HCT116 (cell line): Measurements from ENCODE around the gene RFX3. TPM values are rescaled to one million over a fixed set of nuclear protein-coding genes. Genes with fewer than 3 reads are reported as not detected.

Experiments used
- ATAC-seq: fragments of 200-7000 bp; cut with Tn5 transposase; 2 replicates; pipeline ENCODE4 v1.9.1; 2020; ENCODE audit warnings: mild to moderate bottlenecking, moderate library complexity
- BruUV-seq: library from RNA; stranded (reverse); fragments of 400-500 nt; replicated peaks from 2 replicates; lab custom pipeline; 2021; lab: Mats Ljungman, UMichigan
- CTCF ChIA-PET: fragments of 300-600 bp; sonication (Branson Sonifier 250); formaldehyde crosslinking; loops from one replicate; lab custom pipeline; 2021; ENCODE audit warnings: antibody characterized with exemption; lab: Charles Lee
- POLR2A ChIA-PET: fragments of 300-600, 350-600 bp; sonication (Branson Sonifier 250); formaldehyde crosslinking; loops from one replicate; lab custom pipeline; 2021; ENCODE audit warnings: antibody characterized with exemption; lab: Charles Lee
- RAD21 ChIA-PET, 2 experiments: fragments of 300-600 bp; sonication (Branson Sonifier 250); formaldehyde crosslinking; loops; one replicate each; lab custom pipeline; 2023; ENCODE audit warnings: low total read pairs in 2 of 2; ENCODE audit not compliant: uncharacterized antibody in 2 of 2, unreplicated experiment in 2 of 2, low non-redundant PET in 1 of 2; lab: Charles Lee
- DNase-seq: peaks from one replicate; pipeline ENCODE4 v3.0.0-alpha.2; 2010; ENCODE audit warnings: low read depth, low spot score
- H2AFZ ChIP-seq: fragments of 200-600 bp; shearing (Covaris generic), sonication (generic); 2 replicates; pipeline ENCODE4 v1.6.1; 2017; ENCODE audit warnings: low read depth, mixed run types, mixed read lengths, antibody characterized with exemption, low read length; ENCODE audit not compliant: poor library complexity, severe bottlenecking
- H3K27ac ChIP-seq: 2 replicates; pipeline ENCODE4 v1.5.1; 2012; ENCODE audit warnings: low read depth, low read length
- H3K27me3 ChIP-seq: fragments of 200-600 bp; sonication (generic); 2 replicates; pipeline ENCODE4 v1.6.1; 2016; ENCODE audit warnings: mixed run types, low read length, mixed read lengths; ENCODE audit not compliant: insufficient read depth
- H3K36me3 ChIP-seq, 2 experiments: fragments of 200-500 bp in 1 of 2; fragments of 200-600 bp in 1 of 2; sonication (Bioruptor generic) in 1 of 2; sonication (generic) in 1 of 2; 2 replicates each; pipeline versions ENCODE4 v1.5.1 to v1.6.1; 2014 to 2016; ENCODE audit warnings: low read length in 2 of 2, inconsistent platforms in 1 of 2, mixed read lengths in 1 of 2, mixed run types in 1 of 2; ENCODE audit not compliant: insufficient read depth in 2 of 2, control insufficient read depth in 1 of 2
- H3K4me1 ChIP-seq, 2 experiments: fragments of 200-600 bp in 1 of 2; sonication (generic) in 1 of 2; 2 replicates each; pipeline versions ENCODE4 v1.5.1 to v1.6.1; 2012 to 2017; ENCODE audit warnings: low read length in 2 of 2, inconsistent platforms in 1 of 2, mild to moderate bottlenecking in 1 of 2, mixed read lengths in 1 of 2, mixed run types in 1 of 2, moderate library complexity in 1 of 2; ENCODE audit not compliant: insufficient read depth in 2 of 2, control insufficient read depth in 1 of 2
- H3K4me2 ChIP-seq: fragments of 200-600 bp; sonication (generic); 2 replicates; pipeline ENCODE4 v1.6.1; 2017; ENCODE audit warnings: mixed run types, low read length, mixed read lengths
- H3K4me3 ChIP-seq, 2 experiments: fragments of 200-600 bp in 1 of 2; sonication (generic) in 1 of 2; replicated peaks in 1 of 2; 2 replicates each; pipeline ENCODE4 v1.5.1; 2011 to 2016; ENCODE audit warnings: low read length in 2 of 2, control low read depth in 1 of 2, low read depth in 1 of 2, mild to moderate bottlenecking in 1 of 2, mixed read lengths in 1 of 2, mixed run types in 1 of 2
- H3K79me2 ChIP-seq: fragments of 200-600 bp; sonication (generic); 2 replicates; pipeline ENCODE4 v1.6.1; 2017; ENCODE audit warnings: mild to moderate bottlenecking, mixed run types, low read length, moderate library complexity, mixed read lengths; ENCODE audit not compliant: insufficient read depth
- H3K9ac ChIP-seq: fragments of 200-600 bp; sonication (generic); 2 replicates; pipeline ENCODE4 v1.6.1; 2016; ENCODE audit warnings: low read length, mixed read lengths
- H3K9me2 ChIP-seq: fragments of 200-600 bp; sonication (generic), shearing (Covaris generic); 2 replicates; pipeline ENCODE4 v1.6.1; 2017; ENCODE audit warnings: mixed run types, mild to moderate bottlenecking, moderate library complexity; ENCODE audit not compliant: insufficient read depth
- H3K9me3 ChIP-seq, 2 experiments: fragments of 200-500 bp in 1 of 2; fragments of 200-600 bp in 1 of 2; sonication (Bioruptor generic) in 1 of 2; sonication (generic) in 1 of 2; 2 replicates each; pipeline ENCODE4 v1.6.1; 2014 to 2017; ENCODE audit warnings: low read length in 2 of 2, mixed read lengths in 2 of 2, inconsistent platforms in 1 of 2, low read depth in 1 of 2, mild to moderate bottlenecking in 1 of 2, mixed run types in 1 of 2, moderate library complexity in 1 of 2; ENCODE audit not compliant: control insufficient read depth in 1 of 2, insufficient read depth in 1 of 2
- H4K20me1 ChIP-seq: fragments of 200-600 bp; sonication (generic), shearing (Covaris generic); 2 replicates; pipeline ENCODE4 v1.6.1; 2017; ENCODE audit warnings: mixed run types, mild to moderate bottlenecking, moderate library complexity; ENCODE audit not compliant: insufficient read depth
- ATF3 ChIP-seq: IDR thresholded peaks from 2 replicates; pipeline ENCODE4 v1.6.1; 2012
- CEBPB ChIP-seq: IDR thresholded peaks from 2 replicates; pipeline ENCODE4 v1.6.1; 2012; ENCODE audit warnings: low read depth
- CTCF ChIP-seq, 3 experiments: fragments of 200-600 bp in 1 of 3; sonication (generic) in 1 of 3; IDR thresholded peaks in 2 of 3; conservative IDR thresholded peaks in 1 of 3; 2 replicates each; pipeline ENCODE4 v1.5.1; 2012 to 2017; ENCODE audit warnings: low read depth in 2 of 3, low read length in 2 of 3, antibody characterized with exemption in 1 of 3, borderline replicate concordance in 1 of 3, control low read depth in 1 of 3, mild to moderate bottlenecking in 1 of 3, mixed read lengths in 1 of 3, mixed run types in 1 of 3, moderate library complexity in 1 of 3; ENCODE audit not compliant: insufficient read depth in 1 of 3
- FOSL1 ChIP-seq: IDR thresholded peaks from 2 replicates; pipeline ENCODE4 v1.6.1; 2012; ENCODE audit warnings: low read depth
- JUND ChIP-seq: IDR thresholded peaks from 2 replicates; pipeline ENCODE4 v1.6.1; 2012
- MAX ChIP-seq: IDR thresholded peaks from 2 replicates; pipeline ENCODE4 v1.6.1; 2012
- POLR2A ChIP-seq: IDR thresholded peaks from 2 replicates; pipeline ENCODE4 v1.7.0; 2011; ENCODE audit warnings: borderline replicate concordance; ENCODE audit not compliant: insufficient read depth, insufficient read length; ENCODE audit errors: extremely low read depth
- POLR2AphosphoS5 ChIP-seq: IDR thresholded peaks from 2 replicates; pipeline ENCODE4 v1.6.1; 2011; ENCODE audit warnings: mild to moderate bottlenecking, low read depth, low read length, moderate library complexity
- RAD21 ChIP-seq: IDR thresholded peaks from 2 replicates; pipeline ENCODE4 v1.6.1; 2012; ENCODE audit warnings: low read depth, mild to moderate bottlenecking
- SP1 ChIP-seq: IDR thresholded peaks from 2 replicates; pipeline ENCODE4 v1.6.1; 2012; ENCODE audit warnings: low read depth
- TCF7L2 ChIP-seq: IDR thresholded peaks from 2 replicates; pipeline ENCODE4 v1.7.0; 2011; ENCODE audit warnings: borderline replicate concordance, inconsistent platforms; ENCODE audit not compliant: insufficient read depth, insufficient read length; ENCODE audit errors: extremely low read depth
- ZBTB33 ChIP-seq: IDR thresholded peaks from 2 replicates; pipeline ENCODE4 v1.6.1; 2011; ENCODE audit warnings: mild to moderate bottlenecking, low read length, moderate library complexity; ENCODE audit not compliant: insufficient replicate concordance; ENCODE audit errors: extremely low read depth
- ZFX ChIP-seq: fragments of 450-650 bp; IDR thresholded peaks from 2 replicates; pipeline ENCODE4 v1.6.1; 2017
- ZNF274 ChIP-seq: fragments of 200-500 bp; sonication (Bioruptor generic); IDR thresholded peaks from 2 replicates; pipeline ENCODE4 v1.6.1; 2014; ENCODE audit warnings: mild to moderate bottlenecking, low read depth, low read length, inconsistent platforms
- intact Hi-C: fragments of 100-400 bp; cut with micrococcal nuclease; formaldehyde crosslinking; loops from 2 replicates; pipeline ENCODE4 v1.10.0; 2022
- total RNA-seq: library from RNA; stranded (reverse); gene quantifications from one replicate; pipeline ENCODE4 v1.2.1, GENCODE V29; 2021; ENCODE audit not compliant: unreplicated experiment

The RFX3 gene
- total RNA-seq, 1 experiment from 2014 or later, result 11.8 TPM

- ChIA-PET CTCF (interaction anchor here (1.3 kb wide), 1 partner anchor 109 kb away, joined by 6 read pairs; no protein-coding TSS in a partner anchor), RAD21 (no interaction called here), POLR2A (no interaction called here)
- no peak overlapping the region for H2AFZ ChIP-seq
- H4K20me1 ChIP-seq, result no peaks in the 10 kb centered on the region
- intact Hi-C loops, result no loop called here
- H3K4me1 ChIP-seq, result no peaks in the 10 kb centered on the region
- H3K27me3 ChIP-seq, result no peaks in the 10 kb centered on the region
- peak; percentile 77 for ATAC-seq
- no peaks in the 10 kb centered on the region for H3K9me3 ChIP-seq
- H3K4me2 ChIP-seq, result no peak overlapping the region
- H3K36me3 ChIP-seq, result no peaks in the 10 kb centered on the region
- no peak overlapping the region for H3K4me3 ChIP-seq
- no peak overlapping the region for H3K9ac ChIP-seq
- BruUV-seq, result no TSS peak
- no peaks in the 10 kb centered on the region for H3K9me2 ChIP-seq
- peak; percentile 18 for DNase-seq
- no peak overlapping the region for H3K27ac ChIP-seq
- H3K79me2 ChIP-seq, result no peaks in the 10 kb centered on the region
- TF ChIP-seq CTCF (IDR thresholded peaks at IDR 0.05 in 2 of 3, conservative IDR thresholded peaks at IDR 0.05 in 1 of 3; ENCODE audit: borderline replicate concordance in 1 of 3, insufficient read depth in 1 of 3, low read depth in 2 of 3, low read length in 2 of 3) (peak; percentile 17 to 59 (median 57); a peak in 5 of 6 replicates), CEBPB (no peak), RAD21 (peak; percentile 45; the same call in 1 of the 2 replicates), SP1 (no peak)
These were observed 194.0 kb downstream of the RFX3 start for GRCh38 chr9:3331801-3332200.

- Histone ChIP-seq H3K4me3 (no peak overlapping the region), H3K4me1 (no peaks in the 10 kb centered on the region), H3K27ac (no peak overlapping the region), H3K9ac (no peak overlapping the region), H3K9me3 (no peaks in the 10 kb centered on the region), H3K27me3 (no peaks in the 10 kb centered on the region), H3K79me2 (no peaks in the 10 kb centered on the region), H3K9me2 (no peaks in the 10 kb centered on the region), H4K20me1 (no peaks in the 10 kb centered on the region), H3K36me3 (no peaks in the 10 kb centered on the region), H3K4me2 (no peak overlapping the region), H2AFZ (no peak overlapping the region)
- ChIA-PET CTCF (interaction anchor here (1.0 to 1.3 kb wide), 2 partner anchors 110 to 111 kb away, joined by 3 to 6 read pairs; no protein-coding TSS in a partner anchor), RAD21 (no interaction called here), POLR2A (no interaction called here)
- DNase-seq (no peak), ATAC-seq (no peak)
- no TSS peak for BruUV-seq
- intact Hi-C loops, result no loop called here
- TF ChIP-seq POLR2A (no peak), ZFX (no peak), MAX (no peak), TCF7L2 (no peak), SP1 (no peak), POLR2AphosphoS5 (no peak), ZNF274 (no peak), ZBTB33 (no peak), ATF3 (no peak), JUND (no peak), FOSL1 (no peak)
These were observed 194.9 kb downstream of the RFX3 start for GRCh38 chr9:3330792-3331420.
